Measurements from ENCODE around the gene PPP1R8. TPM values are rescaled to one million over a fixed set of nuclear protein-coding genes. Genes with fewer than 3 reads are reported as not detected.
"Not testable (repeated sequence)": the region's sequence is repeated elsewhere in the genome, so short reads cannot be mapped to it uniquely, and the experiment has no call there.

PPP1R8 gene
- total RNA-seq, 2 donors from 2014 or later, result 45.0 to 48.1 TPM

GRCh38 chr1:27868932-27869718, 38.5 kb downstream of the PPP1R8 start:
- Mint-ChIP-seq H3K27me3 (ENCODE audit: insufficient read depth) (peaks cover 8% of the 10 kb centered on the region), H3K4me1 (peaks cover 4% of the 10 kb centered on the region), H3K36me3 (ENCODE audit: low read depth) (no peaks in the 10 kb centered on the region), H3K9me3 (no peaks in the 10 kb centered on the region), H3K27ac (no peak overlapping the region), H3K4me3 (no peak overlapping the region)
- H3K4me3 ChIP-seq (ENCODE audit: low read length), result no peak overlapping the region
- no peaks in the 10 kb centered on the region for H3K9me3 ChIP-seq (ENCODE audit: control insufficient read depth, low read length)
- no peak overlapping the region for H3K9ac ChIP-seq (ENCODE audit: extremely low read depth, low read length, poor library complexity, severe bottlenecking)
- TF ChIP-seq CTCF (conservative IDR thresholded peaks at IDR 0.05), result no peak
- no peak for DNase-seq
- no peaks in the 10 kb centered on the region for H3K4me1 ChIP-seq (ENCODE audit: control insufficient read depth, insufficient read depth, low read length)
- H3K36me3 ChIP-seq (ENCODE audit: control insufficient read depth, insufficient read depth, low read length), result no peaks in the 10 kb centered on the region
- no peak overlapping the region for H3K27ac ChIP-seq (ENCODE audit: low read depth, low read length)
- WGBS, 2 experiments (ENCODE audit: insufficient coverage in 1 of 2, insufficient read length in 1 of 2), result 85 to 91% methylated on average over 12 to 16 of the region's 16 CpGs
- H3K27me3 ChIP-seq (ENCODE audit: control insufficient read depth, insufficient read depth, low read length, poor library complexity, severe bottlenecking), result no peaks in the 10 kb centered on the region

DNA sequence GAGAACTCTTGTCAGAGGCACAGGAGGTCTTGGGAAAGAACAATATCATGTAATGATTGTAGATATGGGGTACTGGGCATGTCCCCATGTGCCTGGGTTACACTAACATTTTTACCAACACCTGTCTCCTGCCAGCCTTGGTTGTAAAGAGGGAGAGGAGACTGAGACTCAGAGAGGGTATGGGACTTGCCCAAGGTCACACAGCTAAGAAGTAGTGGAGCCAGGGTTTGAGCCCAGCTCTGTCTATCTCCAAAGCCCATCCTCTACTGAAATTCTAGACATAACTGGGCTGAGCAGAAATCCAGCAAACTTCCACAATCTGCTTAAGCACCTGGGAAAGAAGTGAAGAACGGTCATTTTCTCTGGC, 39.1 kb downstream of the PPP1R8 start:
- Histone ChIP-seq H3K27me3 (ENCODE audit: control insufficient read depth, insufficient read depth, low read length, poor library complexity, severe bottlenecking) (no peaks in the 10 kb centered on the region), H3K36me3 (ENCODE audit: control insufficient read depth, insufficient read depth, low read length) (no peaks in the 10 kb centered on the region), H3K27ac (ENCODE audit: low read depth, low read length) (no peak overlapping the region), H3K9me3 (ENCODE audit: control insufficient read depth, low read length) (no peaks in the 10 kb centered on the region), H3K4me3 (ENCODE audit: low read length) (no peak overlapping the region), H3K9ac (ENCODE audit: extremely low read depth, low read length, poor library complexity, severe bottlenecking) (no peak overlapping the region), H3K4me1 (ENCODE audit: control insufficient read depth, insufficient read depth, low read length) (no peaks in the 10 kb centered on the region)
- Mint-ChIP-seq H3K27ac (no peak overlapping the region), H3K27me3 (ENCODE audit: insufficient read depth) (peaks cover 8% of the 10 kb centered on the region), H3K36me3 (ENCODE audit: low read depth) (no peaks in the 10 kb centered on the region), H3K4me1 (peaks cover 4% of the 10 kb centered on the region), H3K4me3 (no peak overlapping the region), H3K9me3 (no peaks in the 10 kb centered on the region)
- DNase-seq, result no peak
- 96 to 100% methylated on average over 1 of the region's 1 CpG for WGBS, 2 experiments (ENCODE audit: insufficient coverage in 1 of 2, insufficient read length in 1 of 2)
- no peak for TF ChIP-seq CTCF (conservative IDR thresholded peaks at IDR 0.05)

DNA sequence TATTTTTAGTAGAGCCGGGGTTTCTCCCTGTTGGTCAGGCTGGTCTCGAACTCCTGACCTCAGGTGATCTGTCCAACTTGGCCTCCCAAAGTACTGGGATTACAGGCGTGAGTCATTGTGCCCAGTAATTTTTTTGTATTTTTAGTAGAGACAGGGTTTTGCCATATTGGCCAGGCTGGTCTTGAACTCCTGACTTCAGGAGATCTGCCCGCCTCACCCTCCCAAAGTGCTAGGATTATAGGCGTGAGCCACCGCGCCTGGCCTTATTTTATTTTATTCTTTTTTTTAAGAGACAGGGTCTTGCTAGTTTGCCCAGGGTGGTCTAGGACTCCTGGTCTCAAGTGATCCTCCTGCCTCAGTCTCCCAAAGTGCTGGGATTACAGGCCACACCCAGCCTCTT, 40.5 kb downstream of the PPP1R8 start:
- 92 to 93% methylated on average over 7 of the region's 7 CpGs for WGBS, 2 experiments (ENCODE audit: insufficient coverage in 1 of 2, insufficient read length in 1 of 2)
- H3K9ac ChIP-seq (ENCODE audit: extremely low read depth, low read length, poor library complexity, severe bottlenecking); H3K4me3 ChIP-seq (ENCODE audit: low read length); H3K27ac ChIP-seq (ENCODE audit: low read depth, low read length); H3K4me1 Mint-ChIP-seq; H3K4me1 ChIP-seq (ENCODE audit: control insufficient read depth, insufficient read depth, low read length); H3K9me3 Mint-ChIP-seq; H3K27me3 ChIP-seq (ENCODE audit: control insufficient read depth, insufficient read depth, low read length, poor library complexity, severe bottlenecking); H3K4me3 Mint-ChIP-seq; H3K9me3 ChIP-seq (ENCODE audit: control insufficient read depth, low read length); H3K36me3 ChIP-seq (ENCODE audit: control insufficient read depth, insufficient read depth, low read length); H3K27ac Mint-ChIP-seq; H3K36me3 Mint-ChIP-seq (ENCODE audit: low read depth); H3K27me3 Mint-ChIP-seq (ENCODE audit: insufficient read depth); DNase-seq: not testable (repeated sequence)
